Peyer's patch (tissue), 4 donors: Measurements from ENCODE around the gene DIP2A. TPM values are rescaled to one million over a fixed set of nuclear protein-coding genes. Genes with fewer than 3 reads are reported as not detected.

Experiments used
- DNase-seq, 3 donors: peaks; one replicate each; pipeline ENCODE4 v3.0.0-alpha.2; 2017 to 2019
- H3K27ac ChIP-seq, 4 donors: fragments of 200-600 bp; sonication (generic); one replicate each; pipeline ENCODE4 v1.5.1; 2016 to 2019
- H3K27me3 ChIP-seq, 2 donors: fragments of 200-600 bp; sonication (generic); one replicate each; pipeline ENCODE4 v1.5.1; 2019
- H3K36me3 ChIP-seq, 3 donors: fragments of 200-600 bp; sonication (generic); one replicate each; pipeline ENCODE4 v1.5.1; 2016 to 2019
- H3K4me1 ChIP-seq, 4 donors: fragments of 200-600 bp; sonication (generic); one replicate each; pipeline ENCODE4 v1.5.1; 2016 to 2019
- H3K4me3 ChIP-seq, 4 donors: fragments of 200-600 bp; sonication (generic); 1 replicate in 3 of 4; 2 replicates in 1 of 4; pipeline ENCODE4 v1.5.1; 2016 to 2019; ENCODE audit warnings: mild to moderate bottlenecking in 1 of 4
- H3K9me3 ChIP-seq, 4 donors: fragments of 200-600 bp; sonication (generic); one replicate each; pipeline ENCODE4 v1.5.1; 2016 to 2019; ENCODE audit warnings: mild to moderate bottlenecking in 1 of 4
- POLR2A ChIP-seq, 2 donors: fragments of 450-650 bp; IDR thresholded peaks; one replicate each; pipeline ENCODE4 v1.5.1; 2017; ENCODE audit warnings: antibody characterized with exemption in 2 of 2, mild to moderate bottlenecking in 2 of 2, moderate library complexity in 2 of 2
- total RNA-seq, 4 donors: library from RNA; depleted of rRNA; stranded (reverse); fragments of >200 nt; gene quantifications; one replicate each; pipeline ENCODE4 v1.1.0, GENCODE V29; 2016
- TF ChIP-seq, protein P1 (sequence below), 6 experiments: fragments of 450-650 bp in 4 of 6; fragments of 200-600 bp in 2 of 6; sonication (generic) in 1 of 6; IDR thresholded peaks; one replicate each; pipeline ENCODE4 v1.5.1; 2017 to 2019; ENCODE audit warnings: antibody characterized with exemption in 6 of 6, mild to moderate bottlenecking in 3 of 6, moderate library complexity in 1 of 6

DIP2A gene
- total RNA-seq, 4 donors from 2014 or later: 69.9 to 108 (median 85.3) TPM

DNA sequence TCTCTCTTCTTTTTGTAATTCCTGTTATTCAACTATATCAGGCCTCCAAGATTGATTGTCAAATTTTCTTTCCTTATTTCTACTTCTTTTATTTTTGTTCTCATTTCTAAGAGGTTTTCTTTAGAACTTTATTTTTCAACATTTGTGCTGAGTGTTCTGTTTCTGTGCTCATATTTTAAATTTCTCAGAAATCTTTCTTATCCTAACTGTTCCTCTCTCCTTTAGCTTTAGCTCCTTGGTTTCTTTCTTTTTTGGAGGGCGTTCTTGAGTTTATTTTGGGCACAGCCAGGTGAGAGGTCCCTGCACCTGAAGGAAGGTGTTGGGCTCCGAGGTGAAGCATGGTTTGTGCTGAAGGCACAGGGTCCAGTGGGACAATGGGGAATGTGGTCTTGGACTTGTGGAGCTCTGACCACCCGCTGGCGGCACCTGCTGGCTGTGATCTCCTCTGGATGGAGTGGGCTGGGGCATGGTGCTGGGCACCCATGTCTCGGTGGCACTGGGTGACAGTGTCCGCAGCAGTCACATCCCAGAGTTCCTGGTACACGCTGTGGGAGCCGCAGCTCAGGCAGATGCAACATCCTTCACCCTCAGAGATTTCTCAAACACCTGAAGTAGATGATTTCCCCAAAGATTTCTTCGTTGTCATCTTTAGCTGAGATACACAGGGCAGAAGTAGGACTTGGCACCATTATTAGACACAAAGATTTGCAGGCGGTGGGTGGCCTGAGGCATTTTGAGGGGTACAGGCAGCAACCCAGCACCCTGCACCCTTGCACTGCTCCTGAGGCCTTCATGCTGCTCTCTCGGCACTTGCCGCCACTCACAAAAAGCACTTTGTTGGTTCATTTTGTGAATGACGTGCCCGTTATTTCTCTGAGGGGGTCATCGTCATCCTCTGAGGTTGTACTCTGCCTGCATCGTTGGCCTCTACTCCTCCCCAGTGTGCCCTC, 38.2 kb upstream of the DIP2A start:
- Histone ChIP-seq H3K4me3 (no peak overlapping the region), H3K9me3 (no peaks in the 10 kb centered on the region), H3K27me3 (no peaks in the 10 kb centered on the region), H3K36me3 (peaks cover 0 to 51% (median 0%) of the 10 kb centered on the region in 3 donors), H3K27ac (no peak overlapping the region), H3K4me1 (no peaks in the 10 kb centered on the region)
- DNase-seq: no peak
- TF ChIP-seq, protein P1, sequence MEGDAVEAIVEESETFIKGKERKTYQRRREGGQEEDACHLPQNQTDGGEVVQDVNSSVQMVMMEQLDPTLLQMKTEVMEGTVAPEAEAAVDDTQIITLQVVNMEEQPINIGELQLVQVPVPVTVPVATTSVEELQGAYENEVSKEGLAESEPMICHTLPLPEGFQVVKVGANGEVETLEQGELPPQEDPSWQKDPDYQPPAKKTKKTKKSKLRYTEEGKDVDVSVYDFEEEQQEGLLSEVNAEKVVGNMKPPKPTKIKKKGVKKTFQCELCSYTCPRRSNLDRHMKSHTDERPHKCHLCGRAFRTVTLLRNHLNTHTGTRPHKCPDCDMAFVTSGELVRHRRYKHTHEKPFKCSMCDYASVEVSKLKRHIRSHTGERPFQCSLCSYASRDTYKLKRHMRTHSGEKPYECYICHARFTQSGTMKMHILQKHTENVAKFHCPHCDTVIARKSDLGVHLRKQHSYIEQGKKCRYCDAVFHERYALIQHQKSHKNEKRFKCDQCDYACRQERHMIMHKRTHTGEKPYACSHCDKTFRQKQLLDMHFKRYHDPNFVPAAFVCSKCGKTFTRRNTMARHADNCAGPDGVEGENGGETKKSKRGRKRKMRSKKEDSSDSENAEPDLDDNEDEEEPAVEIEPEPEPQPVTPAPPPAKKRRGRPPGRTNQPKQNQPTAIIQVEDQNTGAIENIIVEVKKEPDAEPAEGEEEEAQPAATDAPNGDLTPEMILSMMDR (IDR thresholded peaks at IDR 0.05): no peak
- no peak for TF ChIP-seq POLR2A (IDR thresholded peaks at IDR 0.05)

DNA sequence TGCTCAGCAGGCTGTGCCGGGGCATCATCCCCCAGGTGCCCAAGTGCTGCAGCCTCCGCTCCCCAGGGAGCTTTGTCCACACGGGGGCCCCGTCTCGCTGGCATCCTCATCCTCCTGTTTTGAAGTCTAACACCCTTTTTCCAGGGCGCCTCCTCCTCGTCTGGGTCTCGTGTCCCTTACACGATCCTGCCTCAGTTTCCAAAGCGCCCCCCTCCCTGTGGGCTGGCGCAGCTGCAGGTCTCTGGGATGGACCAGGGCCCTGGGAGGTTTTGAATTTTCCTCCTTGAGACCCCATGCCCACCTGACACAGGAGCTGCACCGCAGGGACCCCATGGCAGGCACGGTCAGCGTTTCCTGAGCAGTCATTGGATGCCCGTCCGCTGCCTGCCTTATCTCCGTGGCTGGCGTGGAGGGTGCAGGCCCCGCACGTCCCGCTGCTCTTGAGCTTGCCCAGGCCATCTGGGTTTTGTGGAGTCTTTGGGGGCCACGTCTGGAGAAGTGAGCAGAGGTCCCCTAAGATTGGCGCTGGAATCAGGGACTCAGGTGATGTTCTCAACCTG, 37.4 kb upstream of the DIP2A start:
- no peak for DNase-seq

DNA sequence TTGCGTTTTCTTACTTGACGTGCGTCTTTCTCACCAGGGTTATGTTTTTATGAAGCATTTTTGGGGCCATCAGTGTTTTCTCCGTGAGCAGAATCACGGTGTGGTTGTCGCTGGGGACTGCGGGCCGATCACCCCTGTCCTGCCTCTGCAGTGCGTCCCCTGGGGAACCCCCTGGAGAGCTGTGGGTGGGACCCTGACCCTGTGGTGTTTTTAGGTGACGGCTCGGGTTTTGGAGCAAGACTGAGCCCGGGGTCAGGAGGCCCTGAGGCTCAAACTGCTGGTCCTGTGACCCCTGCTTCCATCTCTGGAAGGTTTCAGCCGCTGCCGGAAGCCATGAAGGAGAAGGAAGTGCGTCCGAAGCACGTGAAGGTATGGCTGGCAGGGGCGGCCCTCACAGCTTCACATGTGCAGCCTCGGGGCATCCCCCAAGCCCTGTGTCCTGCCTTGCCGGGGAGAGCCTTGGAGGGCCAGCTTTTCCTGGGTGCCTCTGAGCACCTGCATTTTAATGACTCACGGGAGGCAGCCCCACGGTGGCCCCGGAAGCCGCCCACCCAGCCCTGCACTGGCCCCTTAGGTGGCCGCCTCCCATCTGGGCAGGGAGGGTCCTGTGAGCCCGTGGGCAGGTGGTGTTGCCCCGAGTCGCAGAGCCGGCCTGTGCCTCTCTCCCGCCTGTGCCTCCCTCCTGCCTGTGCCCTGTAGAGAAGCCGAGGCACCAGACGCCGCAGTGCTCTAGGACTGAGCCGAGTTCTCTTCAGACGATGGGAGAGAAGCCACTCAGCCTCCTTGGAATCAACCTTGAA, 36.7 kb upstream of the DIP2A start:
- no peak for DNase-seq
- peaks cover 0 to 47% (median 0%) of the 10 kb centered on the region in 3 donors for H3K36me3 ChIP-seq
- no peaks in the 10 kb centered on the region for H3K27me3 ChIP-seq
- H3K4me1 ChIP-seq: no peaks in the 10 kb centered on the region
- H3K9me3 ChIP-seq: no peaks in the 10 kb centered on the region
- TF ChIP-seq POLR2A (IDR thresholded peaks at IDR 0.05): no peak
- TF ChIP-seq, protein P1 (IDR thresholded peaks at IDR 0.05): no peak
- no peak overlapping the region for H3K4me3 ChIP-seq
- H3K27ac ChIP-seq: no peak overlapping the region

More for the DNA sequence above, 37.4 kb upstream of the DIP2A start:
- Histone ChIP-seq H3K9me3 (no peaks in the 10 kb centered on the region), H3K36me3 (peaks cover 0 to 48% (median 0%) of the 10 kb centered on the region in 3 donors), H3K4me1 (no peaks in the 10 kb centered on the region), H3K4me3 (no peak overlapping the region), H3K27ac (no peak overlapping the region), H3K27me3 (no peaks in the 10 kb centered on the region)
- TF ChIP-seq POLR2A (IDR thresholded peaks at IDR 0.05): no peak
- TF ChIP-seq, protein P1 (IDR thresholded peaks at IDR 0.05): no peak

DNA sequence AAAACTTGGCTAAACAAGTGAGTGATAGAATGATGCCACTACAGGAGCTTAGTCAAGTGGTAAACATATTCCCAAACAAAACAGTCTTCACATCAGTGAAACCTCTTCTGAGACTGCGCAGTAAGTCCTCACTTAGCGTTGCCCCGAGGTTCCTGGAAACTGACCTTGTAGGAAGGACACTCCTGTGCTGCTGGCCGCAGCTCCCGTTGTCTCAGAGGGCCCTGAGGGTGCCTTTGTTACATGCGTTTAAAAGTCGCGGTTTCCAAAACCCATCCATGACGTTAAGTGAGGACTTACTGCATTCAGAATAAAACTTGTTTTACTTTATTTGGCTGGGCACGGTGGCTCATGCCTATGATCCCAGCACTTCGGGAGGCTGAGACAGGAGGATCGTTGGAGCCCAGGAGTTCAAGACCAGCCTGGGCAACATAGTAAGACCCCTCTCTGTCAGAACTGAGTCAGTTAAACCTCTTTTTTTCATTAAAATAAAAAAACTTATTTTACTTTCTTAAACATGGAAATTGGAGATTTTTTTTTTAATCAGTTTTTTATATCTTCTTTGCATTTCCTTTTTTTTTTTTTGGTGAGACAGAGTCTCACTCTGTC, 36.0 kb upstream of the DIP2A start:
- Histone ChIP-seq H3K4me3 (no peak overlapping the region), H3K27me3 (no peaks in the 10 kb centered on the region), H3K4me1 (no peaks in the 10 kb centered on the region), H3K27ac (no peak overlapping the region), H3K36me3 (peaks cover 0 to 55% (median 0%) of the 10 kb centered on the region in 3 donors), H3K9me3 (no peaks in the 10 kb centered on the region)
- no peak for DNase-seq
- no peak for TF ChIP-seq POLR2A (IDR thresholded peaks at IDR 0.05)
- TF ChIP-seq, protein P1 (IDR thresholded peaks at IDR 0.05): no peak

DNA sequence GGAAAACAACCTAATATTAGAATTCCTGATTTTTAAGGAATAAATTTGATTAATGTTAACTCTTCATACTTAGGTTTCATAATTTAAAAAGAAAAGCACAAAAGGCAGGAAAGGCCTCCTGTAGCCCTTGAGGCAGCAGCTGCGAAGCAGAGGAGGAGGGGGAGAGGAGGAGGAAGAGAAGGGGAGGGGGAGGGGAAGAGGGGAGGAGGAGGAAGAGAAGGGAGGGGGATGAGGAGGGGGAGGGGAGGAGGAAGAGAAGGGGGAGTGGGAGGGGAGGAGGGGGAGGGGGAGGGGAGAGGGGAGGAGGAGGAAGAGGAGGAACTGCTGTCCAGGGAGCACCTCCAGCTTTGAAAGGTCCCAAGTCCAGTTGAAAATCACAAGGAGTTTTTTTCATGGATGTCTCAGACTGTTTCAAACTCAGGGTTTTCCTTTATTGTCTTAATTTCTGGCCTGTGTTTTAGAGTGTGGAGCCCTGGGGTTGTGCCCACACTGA, 35.1 kb upstream of the DIP2A start:
- peak overlapping the region in 3 of 4 donors; percentile 20 to 60 (median 22) for H3K27ac ChIP-seq
- H3K4me3 ChIP-seq: no peak overlapping the region
- no peaks in the 10 kb centered on the region for H3K27me3 ChIP-seq
- H3K4me1 ChIP-seq: no peaks in the 10 kb centered on the region
- peaks cover 0 to 58% (median 0%) of the 10 kb centered on the region in 3 donors for H3K36me3 ChIP-seq
- no peaks in the 10 kb centered on the region for H3K9me3 ChIP-seq
- TF ChIP-seq, protein P1 (IDR thresholded peaks at IDR 0.05): no peak
- TF ChIP-seq POLR2A (IDR thresholded peaks at IDR 0.05): no peak
- DNase-seq: no peak
